Activated CD4-positive, alpha-beta T cell treated with anti-CD3 and anti-CD28 coated beads, Interleukin-2, amount 50 U/mL, for 4 hours (primary cell): Measurements from ENCODE around the gene SOCS7.

Source experiments
- DNase-seq, 2 experiments: peaks; one replicate each; pipeline ENCODE4 v3.0.0-alpha.2; 2020

The SOCS7 gene

GRCh38 chr17:38443356-38444031 lies 91.8 kb downstream of the SOCS7 start:
- no peak for DNase-seq

GRCh38 chr17:38444151-38444550 lies 92.5 kb downstream of the SOCS7 start:
- peak; percentile 38 to 45 for DNase-seq

GRCh38 chr17:38447502-38448085 lies 96.0 kb downstream of the SOCS7 start:
- DNase-seq: no peak

GRCh38 chr17:38448208-38448771 lies 96.6 kb downstream of the SOCS7 start:
- no peak for DNase-seq

GRCh38 chr17:38449364-38449763 lies 97.7 kb downstream of the SOCS7 start:
- no peak for DNase-seq

GRCh38 chr17:38450557-38451029 lies 98.9 kb downstream of the SOCS7 start:
- no peak for DNase-seq

GRCh38 chr17:38451030-38451839 lies 99.6 kb downstream of the SOCS7 start:
- no peak for DNase-seq

GRCh38 chr17:38451840-38452529 lies 100.3 kb downstream of the SOCS7 start:
- DNase-seq: no peak

GRCh38 chr17:38452719-38453118 lies 101.1 kb downstream of the SOCS7 start:
- DNase-seq: no peak

GRCh38 chr17:38453951-38454421 lies 102.3 kb downstream of the SOCS7 start:
- DNase-seq: no peak

GRCh38 chr17:38454532-38454931 lies 102.9 kb downstream of the SOCS7 start:
- no peak for DNase-seq
